GM19397 (cell line): ENCODE results near the gene SRRM2.
A peak's percentile ranks its signal among the peaks of the same experiment; 100 is the strongest.

Experiments used
- ATAC-seq: cut with Tn5 transposase; IDR thresholded peaks from one replicate; pipeline ENCODE4 v1.9.1; 2021; ENCODE audit warnings: mild to moderate bottlenecking, moderate library complexity; ENCODE audit not compliant: unreplicated experiment

Gene SRRM2

GRCh38 chr16:2713985-2714774 is 38.3 kb upstream of the SRRM2 start:
- ATAC-seq: no peak

- no peak for ATAC-seq
Measured at GRCh38 chr16:2715064-2715463, 37.4 kb upstream of the SRRM2 start.

- ATAC-seq: no peak
Measured at GRCh38 chr16:2715519-2715918, 36.9 kb upstream of the SRRM2 start.

DNA sequence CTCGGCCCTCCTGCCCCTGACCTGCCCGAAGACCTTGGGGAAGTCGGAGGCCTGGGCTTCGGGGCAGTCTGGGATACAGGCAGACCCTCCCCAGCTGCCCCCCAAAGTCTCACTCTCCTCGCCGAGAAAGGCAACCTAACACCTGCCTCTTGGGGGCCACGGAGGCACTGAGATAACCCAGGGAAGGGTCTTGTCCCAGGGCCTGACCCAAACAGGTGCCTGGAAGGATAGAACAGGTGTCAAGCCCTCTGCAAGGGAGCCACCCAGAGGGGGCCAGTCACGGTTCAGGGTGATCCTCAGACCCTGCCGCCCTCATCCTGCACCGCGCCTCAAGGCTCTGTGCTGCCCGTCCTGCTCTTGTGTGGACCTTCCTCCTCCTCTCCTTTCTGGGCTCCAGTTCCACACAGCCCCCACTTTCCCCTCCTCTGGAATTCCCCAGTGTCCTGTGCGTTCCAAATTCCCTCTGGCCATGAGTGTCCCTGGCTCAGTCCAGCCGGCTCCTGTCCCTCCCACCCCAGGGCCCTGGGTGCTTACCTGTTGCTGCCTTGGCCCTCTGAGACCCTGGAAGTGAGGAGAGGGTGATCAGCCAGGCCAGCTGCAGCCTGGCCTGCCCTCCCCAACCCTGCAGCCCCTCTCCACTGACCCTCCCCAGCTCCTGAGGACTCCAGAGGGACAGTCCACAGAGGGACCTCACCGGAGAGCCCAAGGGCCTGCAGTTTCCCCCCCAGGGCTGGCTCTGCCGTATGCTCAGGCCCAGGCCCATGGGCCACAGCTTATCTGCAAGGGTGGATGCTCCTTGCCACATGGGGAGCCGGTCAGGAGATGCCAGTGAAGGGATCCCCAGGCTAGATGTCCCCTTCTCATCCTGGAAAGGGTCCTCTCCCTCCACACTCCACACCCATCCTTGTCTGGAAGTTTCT is 36.2 kb upstream of the SRRM2 start:
- ATAC-seq: no peak

- ATAC-seq: no peak
Measured at GRCh38 chr16:2716948-2717347, 35.5 kb upstream of the SRRM2 start.

DNA sequence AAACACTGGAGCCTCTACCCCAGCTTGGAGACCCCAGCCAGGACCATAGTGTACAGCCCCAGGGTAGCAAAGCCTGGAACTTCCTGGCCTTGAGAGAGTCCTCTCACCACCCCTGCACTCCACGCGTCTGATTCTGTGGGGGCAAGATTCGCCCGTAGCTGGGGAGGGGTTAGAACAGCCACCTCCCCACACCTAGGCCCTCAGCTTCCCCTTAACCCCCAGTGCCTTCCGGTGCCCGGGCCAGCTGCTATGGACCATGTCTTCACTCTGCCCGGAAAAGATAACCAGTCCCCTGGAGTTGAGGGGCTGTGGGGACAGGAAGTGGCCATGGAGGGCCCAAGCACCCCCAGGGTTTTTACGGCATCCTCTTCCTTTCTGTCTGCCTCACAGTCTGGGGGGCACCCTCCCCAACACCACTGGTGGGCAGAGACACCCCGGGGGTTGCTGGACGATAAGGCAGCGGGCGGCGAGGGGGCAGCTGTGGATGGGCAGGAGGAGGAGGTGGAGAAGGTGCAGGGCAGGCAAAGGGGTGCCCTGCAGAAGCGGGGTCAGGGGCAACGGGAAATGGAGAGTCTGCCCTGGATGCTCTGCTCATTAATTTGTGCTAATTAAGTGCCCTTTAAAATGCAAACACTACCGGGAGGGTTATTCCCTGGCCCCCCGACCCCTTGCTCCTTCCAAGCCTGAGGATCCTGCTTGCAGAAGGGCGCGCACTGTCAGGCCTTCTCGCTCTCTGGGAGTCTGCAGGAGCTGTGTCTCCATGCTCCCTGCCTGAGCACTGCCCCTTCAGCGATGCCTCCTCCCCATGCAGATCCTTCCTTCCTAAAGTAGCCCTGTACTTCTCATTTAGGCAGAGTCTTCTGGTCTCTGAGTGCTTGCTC is 34.8 kb upstream of the SRRM2 start:
- ATAC-seq: no peak

DNA sequence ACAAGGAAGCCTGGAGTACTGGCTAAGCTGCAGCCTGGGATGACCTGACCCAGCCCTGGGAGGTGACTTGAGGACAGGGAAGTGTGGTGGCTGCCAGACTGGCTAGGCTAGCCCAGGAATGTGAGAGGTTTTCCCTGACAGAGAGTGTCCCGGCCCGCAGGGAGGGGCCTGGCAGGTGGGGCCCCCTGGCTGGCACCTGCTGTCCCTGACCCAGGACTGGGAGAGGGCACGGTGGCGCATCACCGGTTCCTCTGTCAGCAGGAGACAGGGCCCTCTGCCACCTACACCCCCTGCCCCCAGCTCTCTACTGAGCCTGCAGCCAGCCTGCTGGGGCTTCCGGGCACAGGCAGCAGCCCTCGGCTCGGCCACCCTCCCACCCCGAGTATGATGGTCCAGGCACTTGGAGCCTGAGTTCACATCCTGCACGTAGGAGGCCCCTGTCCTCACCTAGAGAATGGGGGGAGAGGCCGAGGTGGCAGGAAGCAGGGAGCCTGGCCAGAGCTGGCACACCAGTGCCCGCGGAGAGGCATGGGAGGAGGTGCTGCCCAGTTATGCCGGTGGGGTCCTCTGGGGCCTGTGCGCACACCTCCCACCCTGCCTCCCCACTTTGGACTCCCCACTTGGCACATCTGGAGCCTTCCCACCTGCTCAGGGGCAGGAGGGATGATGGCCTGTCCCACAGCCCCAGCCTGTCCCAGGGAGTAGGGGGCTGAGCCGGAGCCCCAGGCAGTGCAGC is 32.9 kb upstream of the SRRM2 start:
- no peak for ATAC-seq

DNA sequence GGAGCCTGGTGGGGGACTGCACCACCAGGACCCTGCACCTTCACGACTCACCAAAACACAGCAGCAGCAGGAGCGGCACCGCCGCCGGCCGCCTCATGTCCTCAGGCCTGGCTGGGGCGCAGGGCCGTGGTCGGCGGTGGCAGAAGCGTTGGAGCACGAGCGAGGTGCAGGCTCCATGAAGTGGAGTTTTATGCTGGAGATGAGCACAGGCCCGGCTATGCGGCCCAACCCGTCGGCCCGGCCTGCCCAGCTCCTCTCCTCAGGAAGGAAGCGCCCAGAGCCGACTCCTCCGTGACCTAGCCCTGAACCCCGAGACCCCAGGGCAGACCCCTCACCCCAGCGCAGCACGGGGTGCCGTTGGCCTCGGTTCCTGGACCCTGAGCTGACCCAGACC is 32.4 kb upstream of the SRRM2 start, which contains the start of gene PRSS27:
PRSS27 (minus strand) TSS at position 161 of the 394 bp plus-strand sequence; CDS start at position 97, 64 bp downstream.
- no peak for ATAC-seq

DNA sequence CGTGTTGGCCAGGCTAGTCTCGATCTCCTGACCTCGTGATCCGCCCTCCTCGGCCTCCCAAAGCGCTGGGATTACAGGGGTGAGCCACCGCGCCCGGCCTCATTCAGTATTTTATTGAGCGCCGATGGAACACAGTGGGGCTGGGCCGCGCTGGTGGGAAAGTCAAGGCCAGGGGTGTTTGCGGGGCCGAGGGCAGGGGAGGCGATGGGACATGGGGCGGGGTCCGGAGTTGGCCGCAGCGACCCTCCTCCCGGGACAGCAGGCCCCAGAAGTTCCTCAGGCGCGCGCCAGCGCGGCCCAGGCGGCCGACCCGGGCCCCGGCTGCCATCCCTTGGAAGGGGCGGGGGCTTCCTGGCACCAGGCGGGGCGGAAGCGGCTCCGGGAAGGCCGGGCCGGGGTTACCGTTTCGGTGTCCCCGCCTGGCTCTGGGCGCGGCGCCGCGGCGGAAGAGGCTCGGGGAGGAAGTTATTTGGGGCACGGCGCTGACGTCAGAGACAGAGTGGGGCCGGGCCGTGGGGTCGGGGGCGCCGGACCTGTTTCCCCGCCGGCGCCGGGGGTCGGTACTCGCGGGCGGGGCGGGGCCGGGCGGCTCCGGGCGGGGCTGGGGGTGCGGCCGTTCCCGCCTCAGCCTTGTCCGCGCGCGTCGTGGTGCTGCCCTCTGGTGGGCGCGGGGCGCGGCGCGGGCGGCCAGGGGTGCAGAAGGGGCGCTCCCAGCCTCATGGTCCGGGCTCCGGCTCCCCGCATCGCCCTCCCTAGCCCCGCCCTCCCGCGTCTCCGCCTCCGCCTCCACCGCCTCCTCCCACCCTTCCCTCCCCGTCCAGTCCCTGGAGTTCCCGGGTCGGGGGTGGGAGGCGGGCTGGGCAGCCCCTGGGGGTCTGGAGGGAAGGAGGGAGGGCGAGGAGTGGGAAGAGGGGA is 31.5 kb upstream of the SRRM2 start:
- ATAC-seq: peak; percentile 83

- ATAC-seq: peak; percentile 6
Measured at GRCh38 chr16:2721634-2722173, 30.7 kb upstream of the SRRM2 start.

DNA sequence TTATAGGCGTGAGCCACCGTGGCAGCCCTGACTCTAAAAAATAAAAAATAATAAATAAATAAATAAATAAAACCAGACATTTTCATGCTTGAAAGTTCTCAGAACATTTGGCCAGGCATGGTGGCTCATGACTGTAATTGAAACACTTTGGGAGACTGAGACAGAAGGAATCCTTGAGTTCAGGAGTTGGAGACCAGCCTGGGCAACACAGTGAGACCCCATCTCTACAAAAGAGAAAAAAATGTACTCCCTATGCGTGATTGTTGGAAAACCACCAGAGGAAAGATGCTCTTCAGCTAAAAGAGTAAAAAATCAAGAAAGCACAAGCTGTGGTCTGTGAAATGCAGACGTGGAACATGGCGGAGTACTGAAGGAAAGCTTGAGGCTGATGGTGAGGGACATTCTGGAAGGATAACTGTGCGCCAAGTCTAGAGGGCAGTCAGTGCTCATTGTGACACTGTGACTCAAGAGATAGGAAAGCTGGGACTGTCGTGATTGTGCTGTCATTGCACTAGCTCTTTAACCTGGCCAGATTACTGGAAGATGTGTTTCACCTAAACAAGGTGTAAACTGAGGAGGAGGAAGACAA is 28.3 kb upstream of the SRRM2 start:
- no peak for ATAC-seq

GRCh38 chr16:2724816-2725348 is 27.6 kb upstream of the SRRM2 start:
- ATAC-seq: no peak

- ATAC-seq: no peak
Measured at GRCh38 chr16:2726923-2727322, 25.5 kb upstream of the SRRM2 start.

GRCh38 chr16:2728034-2728433 is 24.4 kb upstream of the SRRM2 start:
- ATAC-seq: no peak

DNA sequence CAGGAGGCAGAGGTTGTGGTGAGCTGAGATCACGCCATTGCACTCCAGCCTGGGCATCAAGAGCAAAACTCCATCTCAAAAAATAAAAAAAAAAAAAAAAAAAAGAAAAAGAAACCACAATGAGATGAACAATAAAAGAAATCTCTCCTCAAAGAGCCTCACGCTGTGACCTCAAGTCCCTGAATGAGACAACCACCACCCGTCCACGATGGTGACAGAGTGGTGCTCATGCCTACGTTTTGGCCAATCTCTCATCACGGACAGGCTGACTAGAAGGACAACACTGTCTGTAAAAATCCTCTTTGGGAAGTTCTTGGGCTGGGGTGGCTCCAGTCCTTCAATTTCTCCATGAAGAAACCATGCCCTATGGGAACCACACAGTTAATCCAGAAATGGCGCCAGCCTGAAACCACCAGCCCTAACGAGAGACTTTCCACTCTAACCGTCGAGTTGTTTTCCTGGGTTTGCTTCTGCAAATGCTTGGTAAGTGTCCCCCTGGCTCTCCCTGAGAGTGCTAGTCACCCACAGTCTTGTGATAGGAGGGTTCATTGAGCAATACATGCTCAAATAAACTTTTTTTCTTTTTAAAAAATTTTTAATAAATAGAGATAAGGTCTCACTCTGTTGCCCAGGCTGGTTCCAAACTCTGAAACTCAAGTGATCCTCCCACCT is 17.5 kb upstream of the SRRM2 start:
- no peak for ATAC-seq

GRCh38 chr16:2736476-2737237 is 15.8 kb upstream of the SRRM2 start:
- ATAC-seq: no peak

DNA sequence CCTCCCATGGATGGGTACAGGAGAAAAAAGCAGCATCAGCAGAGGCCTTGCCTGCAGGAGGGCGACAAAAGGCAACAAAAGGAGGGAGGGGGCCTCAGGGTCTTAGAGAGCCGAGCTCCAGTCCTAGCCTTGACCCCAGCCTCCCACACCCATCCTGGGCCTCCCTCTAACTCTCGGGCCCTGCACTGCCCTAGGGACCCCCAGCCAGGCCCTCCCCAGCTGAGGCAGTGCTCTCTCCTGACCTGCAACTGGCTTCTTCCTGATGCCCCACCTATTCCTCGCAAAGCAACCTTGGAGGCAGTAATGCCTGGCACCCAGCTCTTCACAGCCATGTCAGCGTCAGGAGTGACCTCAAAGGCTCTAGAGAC is 15.2 kb upstream of the SRRM2 start:
- ATAC-seq: no peak
